ENCODE results near the gene SDK1. TPM values are rescaled to one million over a fixed set of nuclear protein-coding genes. Genes with fewer than 3 reads are reported as not detected.

The SDK1 gene
- total and polyA plus RNA-seq, 2 experiments from 2014 or later: 2.1 to 10.0 TPM

DNA sequence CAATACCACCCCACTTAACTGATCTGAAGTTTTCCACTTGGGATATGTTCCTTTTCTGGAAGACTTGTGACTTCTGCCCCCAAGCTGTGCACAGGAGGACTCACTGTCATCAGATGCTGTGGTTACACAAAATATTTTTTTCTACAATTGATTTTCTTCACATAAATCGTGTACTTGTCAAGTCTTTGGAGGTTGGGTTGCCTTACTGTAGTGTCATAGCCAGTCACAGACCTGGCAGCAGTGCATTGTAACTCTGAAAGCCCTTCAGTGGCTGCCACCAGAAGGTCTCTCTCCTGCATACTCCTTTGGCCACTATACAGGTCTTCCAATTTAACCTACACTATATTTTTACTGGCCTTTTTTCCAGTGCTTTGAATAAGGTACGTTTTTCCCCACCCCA lies 73.2 kb downstream of the SDK1 start (continued):
- TF ChIP-seq, protein P1, sequence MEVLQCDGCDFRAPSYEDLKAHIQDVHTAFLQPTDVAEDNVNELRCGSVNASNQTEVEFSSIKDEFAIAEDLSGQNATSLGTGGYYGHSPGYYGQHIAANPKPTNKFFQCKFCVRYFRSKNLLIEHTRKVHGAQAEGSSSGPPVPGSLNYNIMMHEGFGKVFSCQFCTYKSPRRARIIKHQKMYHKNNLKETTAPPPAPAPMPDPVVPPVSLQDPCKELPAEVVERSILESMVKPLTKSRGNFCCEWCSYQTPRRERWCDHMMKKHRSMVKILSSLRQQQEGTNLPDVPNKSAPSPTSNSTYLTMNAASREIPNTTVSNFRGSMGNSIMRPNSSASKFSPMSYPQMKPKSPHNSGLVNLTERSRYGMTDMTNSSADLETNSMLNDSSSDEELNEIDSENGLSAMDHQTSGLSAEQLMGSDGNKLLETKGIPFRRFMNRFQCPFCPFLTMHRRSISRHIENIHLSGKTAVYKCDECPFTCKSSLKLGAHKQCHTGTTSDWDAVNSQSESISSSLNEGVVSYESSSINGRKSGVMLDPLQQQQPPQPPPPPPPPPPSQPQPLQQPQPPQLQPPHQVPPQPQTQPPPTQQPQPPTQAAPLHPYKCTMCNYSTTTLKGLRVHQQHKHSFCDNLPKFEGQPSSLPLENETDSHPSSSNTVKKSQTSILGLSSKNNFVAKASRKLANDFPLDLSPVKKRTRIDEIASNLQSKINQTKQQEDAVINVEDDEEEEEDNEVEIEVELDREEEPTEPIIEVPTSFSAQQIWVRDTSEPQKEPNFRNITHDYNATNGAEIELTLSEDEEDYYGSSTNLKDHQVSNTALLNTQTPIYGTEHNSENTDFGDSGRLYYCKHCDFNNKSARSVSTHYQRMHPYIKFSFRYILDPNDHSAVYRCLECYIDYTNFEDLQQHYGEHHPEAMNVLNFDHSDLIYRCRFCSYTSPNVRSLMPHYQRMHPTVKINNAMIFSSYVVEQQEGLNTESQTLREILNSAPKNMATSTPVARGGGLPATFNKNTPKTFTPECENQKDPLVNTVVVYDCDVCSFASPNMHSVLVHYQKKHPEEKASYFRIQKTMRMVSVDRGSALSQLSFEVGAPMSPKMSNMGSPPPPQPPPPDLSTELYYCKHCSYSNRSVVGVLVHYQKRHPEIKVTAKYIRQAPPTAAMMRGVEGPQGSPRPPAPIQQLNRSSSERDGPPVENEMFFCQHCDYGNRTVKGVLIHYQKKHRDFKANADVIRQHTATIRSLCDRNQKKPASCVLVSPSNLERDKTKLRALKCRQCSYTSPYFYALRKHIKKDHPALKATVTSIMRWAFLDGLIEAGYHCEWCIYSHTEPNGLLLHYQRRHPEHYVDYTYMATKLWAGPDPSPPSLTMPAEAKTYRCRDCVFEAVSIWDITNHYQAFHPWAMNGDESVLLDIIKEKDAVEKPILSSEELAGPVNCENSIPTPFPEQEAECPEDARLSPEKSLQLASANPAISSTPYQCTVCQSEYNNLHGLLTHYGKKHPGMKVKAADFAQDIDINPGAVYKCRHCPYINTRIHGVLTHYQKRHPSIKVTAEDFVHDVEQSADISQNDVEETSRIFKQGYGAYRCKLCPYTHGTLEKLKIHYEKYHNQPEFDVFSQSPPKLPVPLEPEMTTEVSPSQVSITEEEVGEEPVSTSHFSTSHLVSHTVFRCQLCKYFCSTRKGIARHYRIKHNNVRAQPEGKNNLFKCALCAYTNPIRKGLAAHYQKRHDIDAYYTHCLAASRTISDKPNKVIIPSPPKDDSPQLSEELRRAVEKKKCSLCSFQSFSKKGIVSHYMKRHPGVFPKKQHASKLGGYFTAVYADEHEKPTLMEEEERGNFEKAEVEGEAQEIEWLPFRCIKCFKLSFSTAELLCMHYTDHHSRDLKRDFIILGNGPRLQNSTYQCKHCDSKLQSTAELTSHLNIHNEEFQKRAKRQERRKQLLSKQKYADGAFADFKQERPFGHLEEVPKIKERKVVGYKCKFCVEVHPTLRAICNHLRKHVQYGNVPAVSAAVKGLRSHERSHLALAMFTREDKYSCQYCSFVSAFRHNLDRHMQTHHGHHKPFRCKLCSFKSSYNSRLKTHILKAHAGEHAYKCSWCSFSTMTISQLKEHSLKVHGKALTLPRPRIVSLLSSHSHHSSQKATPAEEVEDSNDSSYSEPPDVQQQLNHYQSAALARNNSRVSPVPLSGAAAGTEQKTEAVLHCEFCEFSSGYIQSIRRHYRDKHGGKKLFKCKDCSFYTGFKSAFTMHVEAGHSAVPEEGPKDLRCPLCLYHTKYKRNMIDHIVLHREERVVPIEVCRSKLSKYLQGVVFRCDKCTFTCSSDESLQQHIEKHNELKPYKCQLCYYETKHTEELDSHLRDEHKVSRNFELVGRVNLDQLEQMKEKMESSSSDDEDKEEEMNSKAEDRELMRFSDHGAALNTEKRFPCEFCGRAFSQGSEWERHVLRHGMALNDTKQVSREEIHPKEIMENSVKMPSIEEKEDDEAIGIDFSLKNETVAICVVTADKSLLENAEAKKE (CRISPR knock-in tag; IDR thresholded peaks at IDR 0.05): no peak

DNA sequence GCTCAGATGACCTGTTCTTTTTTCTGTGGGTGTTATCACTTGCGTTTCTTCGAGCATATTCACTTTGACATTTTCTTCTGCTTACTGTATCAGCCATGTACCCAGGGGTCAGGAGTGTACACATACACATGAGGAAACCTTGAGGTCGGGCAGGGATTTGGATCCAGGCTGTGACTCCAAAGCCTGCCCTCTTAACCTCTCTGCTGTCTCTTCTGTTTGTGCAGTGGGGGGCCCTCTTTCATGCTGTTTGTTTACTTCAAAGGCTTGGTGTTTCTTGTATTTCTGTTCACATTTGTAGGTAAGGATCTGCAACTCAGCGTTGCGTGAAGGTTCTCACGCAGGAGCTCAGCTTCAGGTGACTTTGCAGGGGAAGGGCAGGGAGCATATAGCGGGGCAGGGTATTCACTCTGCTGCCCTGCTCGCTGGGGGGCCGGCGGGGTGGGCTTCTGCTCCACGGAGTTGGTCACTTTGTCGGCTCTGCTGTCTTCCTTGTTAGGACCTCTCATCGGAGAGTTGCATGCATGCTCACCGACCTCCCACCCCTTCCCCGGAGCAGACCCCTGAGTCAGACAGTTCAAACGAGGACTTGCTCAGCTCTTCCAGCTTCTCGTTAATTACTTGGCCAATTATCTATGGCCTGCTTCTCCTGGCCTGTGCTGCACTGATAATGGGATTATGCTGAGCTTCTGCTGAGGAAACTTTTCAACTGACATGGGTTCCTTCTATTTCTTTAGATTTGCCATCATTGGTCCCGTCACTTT lies 77.5 kb downstream of the SDK1 start:
- no peak overlapping the region for H3K4me3 ChIP-seq
- Mint-ChIP-seq H3K27ac (no peak overlapping the region), H3K36me3 (ENCODE audit: low read depth) (no peaks in the 10 kb centered on the region), H3K9me3 (no peaks in the 10 kb centered on the region), H3K4me1 (peaks cover 39% of the 10 kb centered on the region), H3K27me3 (ENCODE audit: insufficient read depth, low read depth, poor library complexity) (peaks cover 5% of the 10 kb centered on the region), H3K4me3 (no peak overlapping the region)
- H3K4me2 ChIP-seq: no peak overlapping the region
- no peaks in the 10 kb centered on the region for H3K9me2 ChIP-seq (ENCODE audit: insufficient read depth)
- no peak for ATAC-seq
- no peak overlapping the region for H3K27ac ChIP-seq (ENCODE audit: low read depth)
- no peak for DNase-seq (ENCODE audit: low spot score)
- H3K79me2 ChIP-seq (replicated peaks; ENCODE audit: insufficient read depth): no peaks in the 10 kb centered on the region
- no peaks in the 10 kb centered on the region for H3F3A ChIP-seq (replicated peaks; ENCODE audit: low read depth)
- no peaks in the 10 kb centered on the region for H3K27me3 ChIP-seq (ENCODE audit: insufficient read depth)
- no peaks in the 10 kb centered on the region for H4K20me1 ChIP-seq (replicated peaks; ENCODE audit: insufficient read depth)
- H2AFZ ChIP-seq: no peak overlapping the region
- no peaks in the 10 kb centered on the region for H3K36me3 ChIP-seq (ENCODE audit: insufficient read depth)
- peaks cover 18% of the 10 kb centered on the region; the same call in 1 of the 2 replicates for H3K4me1 ChIP-seq (ENCODE audit: insufficient read depth)
- no peak for TF ChIP-seq EZH2 (IDR thresholded peaks at IDR 0.05; ENCODE audit: low read depth, unreplicated experiment)
- TF ChIP-seq ZNF114 (CRISPR knock-in tag; IDR thresholded peaks at IDR 0.05): no peak
- TF ChIP-seq CREB1 (CRISPR knock-in tag; IDR thresholded peaks at IDR 0.05; ENCODE audit: low read depth): no peak
- no peak for TF ChIP-seq POLR2AphosphoS5 (IDR thresholded peaks at IDR 0.05; ENCODE audit: low read depth)
- no peak for TF ChIP-seq NANOG (IDR thresholded peaks at IDR 0.05; ENCODE audit: borderline replicate concordance)
- TF ChIP-seq STAT1 (IDR thresholded peaks at IDR 0.05; ENCODE audit: unreplicated experiment): no peak
- TF ChIP-seq, protein P2, sequence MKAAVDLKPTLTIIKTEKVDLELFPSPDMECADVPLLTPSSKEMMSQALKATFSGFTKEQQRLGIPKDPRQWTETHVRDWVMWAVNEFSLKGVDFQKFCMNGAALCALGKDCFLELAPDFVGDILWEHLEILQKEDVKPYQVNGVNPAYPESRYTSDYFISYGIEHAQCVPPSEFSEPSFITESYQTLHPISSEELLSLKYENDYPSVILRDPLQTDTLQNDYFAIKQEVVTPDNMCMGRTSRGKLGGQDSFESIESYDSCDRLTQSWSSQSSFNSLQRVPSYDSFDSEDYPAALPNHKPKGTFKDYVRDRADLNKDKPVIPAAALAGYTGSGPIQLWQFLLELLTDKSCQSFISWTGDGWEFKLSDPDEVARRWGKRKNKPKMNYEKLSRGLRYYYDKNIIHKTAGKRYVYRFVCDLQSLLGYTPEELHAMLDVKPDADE (IDR thresholded peaks at IDR 0.05): no peak
- TF ChIP-seq EZH2phosphoT487 (IDR thresholded peaks at IDR 0.05; ENCODE audit: unreplicated experiment): no peak
- TF ChIP-seq, protein P3, sequence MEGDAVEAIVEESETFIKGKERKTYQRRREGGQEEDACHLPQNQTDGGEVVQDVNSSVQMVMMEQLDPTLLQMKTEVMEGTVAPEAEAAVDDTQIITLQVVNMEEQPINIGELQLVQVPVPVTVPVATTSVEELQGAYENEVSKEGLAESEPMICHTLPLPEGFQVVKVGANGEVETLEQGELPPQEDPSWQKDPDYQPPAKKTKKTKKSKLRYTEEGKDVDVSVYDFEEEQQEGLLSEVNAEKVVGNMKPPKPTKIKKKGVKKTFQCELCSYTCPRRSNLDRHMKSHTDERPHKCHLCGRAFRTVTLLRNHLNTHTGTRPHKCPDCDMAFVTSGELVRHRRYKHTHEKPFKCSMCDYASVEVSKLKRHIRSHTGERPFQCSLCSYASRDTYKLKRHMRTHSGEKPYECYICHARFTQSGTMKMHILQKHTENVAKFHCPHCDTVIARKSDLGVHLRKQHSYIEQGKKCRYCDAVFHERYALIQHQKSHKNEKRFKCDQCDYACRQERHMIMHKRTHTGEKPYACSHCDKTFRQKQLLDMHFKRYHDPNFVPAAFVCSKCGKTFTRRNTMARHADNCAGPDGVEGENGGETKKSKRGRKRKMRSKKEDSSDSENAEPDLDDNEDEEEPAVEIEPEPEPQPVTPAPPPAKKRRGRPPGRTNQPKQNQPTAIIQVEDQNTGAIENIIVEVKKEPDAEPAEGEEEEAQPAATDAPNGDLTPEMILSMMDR (conservative IDR thresholded peaks at IDR 0.05; ENCODE audit: low read depth in 2 of 2): no peak
- no peak for TF ChIP-seq ZNF331 (CRISPR knock-in tag; IDR thresholded peaks at IDR 0.05; ENCODE audit: low read depth)
- TF ChIP-seq JUNB (IDR thresholded peaks at IDR 0.05; ENCODE audit: unreplicated experiment): no peak

All from GM23338 (cell line).